HG03558 (cell line): ENCODE measurements around the gene CYP27B1.

ENCODE experiments used
- ATAC-seq: cut with Tn5 transposase; IDR thresholded peaks from one replicate; pipeline ENCODE4 v1.9.1; 2021; ENCODE audit warnings: moderate number of reproducible peaks; ENCODE audit not compliant: unreplicated experiment; ENCODE audit errors: extremely low read depth

The CYP27B1 gene

DNA sequence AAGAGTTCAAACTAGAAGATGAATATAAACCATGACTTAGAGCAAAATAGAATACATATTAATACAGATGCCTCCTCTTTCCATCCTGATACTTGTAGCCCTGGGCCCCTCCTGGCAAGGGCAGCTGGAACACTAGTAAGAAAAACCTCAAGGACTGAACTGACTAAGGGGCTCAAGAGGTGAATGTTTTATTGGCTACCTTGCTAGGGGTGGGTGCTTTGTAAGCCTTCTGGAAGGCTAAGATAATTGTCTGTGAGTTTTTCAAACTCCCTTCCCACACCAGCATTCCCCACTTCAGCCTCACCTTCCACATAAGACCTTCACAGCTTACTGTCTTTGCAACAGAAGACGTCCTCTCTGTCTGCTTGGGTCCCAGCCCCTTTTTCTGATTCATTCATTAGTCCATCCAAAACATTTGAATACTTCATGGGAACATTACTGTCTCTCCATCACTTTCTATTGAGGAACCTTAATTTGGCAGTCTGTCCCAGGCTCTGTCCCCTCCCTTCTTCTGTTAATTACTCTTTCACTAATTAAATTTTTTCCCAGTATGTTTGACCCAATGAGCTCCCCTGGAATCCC, 13.0 kb downstream of the CYP27B1 start:
- ATAC-seq = no peak

DNA sequence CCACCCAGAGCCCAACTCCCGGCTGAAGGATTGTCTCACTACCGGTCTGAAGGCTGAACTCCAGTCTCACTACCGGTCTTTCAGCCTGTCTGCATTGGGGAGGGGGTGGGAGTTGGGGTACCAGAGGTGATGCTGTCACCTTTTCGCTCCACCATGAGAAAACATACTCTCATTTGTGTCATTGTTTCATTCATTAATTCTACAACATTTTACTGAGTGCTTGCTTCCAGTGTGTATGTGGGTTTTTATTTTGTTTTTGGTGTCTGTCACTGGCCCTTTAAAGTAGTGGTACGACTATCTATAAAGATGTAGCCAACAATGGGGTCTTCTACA, 14.2 kb downstream of the CYP27B1 start:
- no peak for ATAC-seq

DNA sequence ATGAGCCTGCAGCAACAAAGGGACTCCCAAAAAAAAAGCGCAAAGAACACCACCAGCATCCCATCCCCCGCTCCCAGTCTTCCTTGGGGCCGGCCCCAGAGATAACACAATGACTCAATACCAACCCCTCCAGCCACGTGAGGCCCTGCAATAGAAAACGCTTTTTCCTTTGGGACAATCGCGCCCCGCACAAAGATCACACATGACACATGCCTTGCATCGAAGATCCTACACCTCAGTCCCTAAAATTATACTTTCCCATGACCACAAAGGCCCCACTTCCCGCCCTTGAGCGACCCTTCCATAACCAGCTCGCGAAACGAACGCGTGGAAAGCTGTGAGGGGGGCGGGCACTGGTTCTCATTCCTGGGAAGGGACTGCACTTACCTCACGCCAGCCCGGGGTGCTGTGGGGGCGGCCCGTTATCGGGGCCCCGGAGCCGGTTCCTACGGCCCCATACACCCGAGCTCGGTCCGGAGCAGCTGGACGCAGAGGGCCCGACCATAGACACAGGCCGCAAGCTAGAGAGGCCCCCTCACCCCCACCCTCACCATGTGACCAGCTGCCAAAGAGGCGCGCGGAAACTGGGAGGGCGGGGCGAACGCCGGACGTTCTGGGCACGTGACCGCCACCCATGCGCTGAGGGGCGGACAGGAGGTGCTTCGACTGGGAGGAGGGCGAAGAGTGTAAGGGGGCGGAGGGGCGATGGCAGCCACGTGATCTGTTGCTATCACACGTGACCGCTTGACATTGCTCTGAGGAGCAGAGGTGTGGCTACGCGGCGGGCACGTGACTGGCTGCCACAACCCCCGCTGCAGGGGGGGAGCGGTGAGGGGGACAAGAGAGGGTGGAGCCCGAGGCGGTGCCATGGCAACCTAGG, 14.8 kb downstream of the CYP27B1 start, which contains the start of gene CDK4:
CDK4 (minus strand) TSS at position 523 of the 880 bp plus-strand sequence. CDS start 593 bp downstream, outside the sequence.
- peak; percentile 48 for ATAC-seq

DNA sequence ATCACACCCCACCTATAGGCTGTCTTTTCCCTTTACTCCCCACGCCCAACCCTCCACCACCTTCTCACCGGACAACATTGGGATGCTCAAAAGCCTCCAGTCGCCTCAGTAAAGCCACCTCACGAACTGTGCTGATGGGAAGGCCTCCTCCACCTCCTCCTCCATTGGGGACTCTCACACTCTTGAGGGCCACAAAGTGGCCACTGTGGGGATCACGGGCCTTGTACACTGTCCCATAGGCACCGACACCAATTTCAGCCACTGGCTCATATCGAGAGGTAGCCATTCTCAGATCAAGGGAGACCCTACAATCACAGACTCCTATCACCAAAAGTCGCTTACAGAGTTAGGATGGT, 15.5 kb downstream of the CYP27B1 start:
- ATAC-seq = no peak

DNA sequence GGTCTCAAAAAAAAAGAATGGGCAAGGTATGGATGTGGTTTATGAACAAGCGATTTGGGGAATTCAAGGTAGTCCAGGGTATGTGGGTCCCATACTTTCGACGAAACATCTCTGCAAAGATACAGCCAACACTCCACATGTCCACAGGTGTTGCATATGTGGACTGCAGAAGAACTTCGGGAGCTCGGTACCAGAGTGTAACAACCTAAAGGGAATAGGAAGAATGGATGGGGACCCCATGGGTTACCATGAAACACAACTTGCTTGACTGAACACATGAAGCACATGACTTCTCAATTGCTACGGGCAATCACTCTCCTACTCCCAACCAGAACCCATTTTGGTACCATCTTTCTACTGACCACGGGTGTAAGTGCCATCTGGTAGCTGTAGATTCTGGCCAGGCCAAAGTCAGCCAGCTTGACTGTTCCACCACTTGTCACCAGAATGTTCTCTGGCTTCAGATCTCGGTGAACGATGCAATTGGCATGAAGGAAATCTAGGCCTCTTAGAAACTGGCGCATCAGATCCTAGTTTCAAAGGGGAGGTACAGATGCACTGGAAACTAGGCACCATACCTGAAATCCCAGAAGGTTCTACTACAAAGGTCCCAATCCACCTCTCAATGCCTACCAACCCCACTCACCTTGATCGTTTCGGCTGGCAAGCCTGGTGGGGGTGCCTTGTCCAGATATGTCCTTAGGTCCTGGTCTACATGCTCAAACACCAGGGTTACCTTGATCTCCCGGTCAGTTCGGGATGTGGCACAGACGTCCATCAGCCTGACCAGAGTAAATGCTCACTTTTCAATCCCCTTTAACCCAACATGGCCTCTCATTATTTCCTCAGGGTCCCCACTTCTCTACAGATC, 16.1 kb downstream of the CYP27B1 start:
- no peak for ATAC-seq

DNA sequence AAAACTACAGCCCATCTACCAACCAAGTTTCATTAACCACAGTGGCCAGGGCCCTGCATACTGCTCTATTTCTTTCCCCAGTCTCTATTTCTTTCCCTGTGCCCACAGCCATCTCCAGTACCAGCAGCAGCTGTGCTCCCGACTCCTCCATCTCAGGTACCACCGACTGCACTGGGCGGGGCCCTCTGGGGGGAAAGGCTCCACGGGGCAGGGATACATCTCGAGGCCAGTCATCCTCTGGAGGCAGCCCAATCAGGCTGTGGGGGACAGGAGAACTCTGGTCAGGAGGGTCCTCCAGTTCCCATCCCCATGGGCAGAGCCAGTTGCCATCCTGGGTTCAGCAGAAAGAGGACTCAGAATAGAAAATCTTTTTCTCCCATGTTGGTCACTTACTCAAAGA, 17.8 kb downstream of the CYP27B1 start:
- no peak for ATAC-seq

DNA sequence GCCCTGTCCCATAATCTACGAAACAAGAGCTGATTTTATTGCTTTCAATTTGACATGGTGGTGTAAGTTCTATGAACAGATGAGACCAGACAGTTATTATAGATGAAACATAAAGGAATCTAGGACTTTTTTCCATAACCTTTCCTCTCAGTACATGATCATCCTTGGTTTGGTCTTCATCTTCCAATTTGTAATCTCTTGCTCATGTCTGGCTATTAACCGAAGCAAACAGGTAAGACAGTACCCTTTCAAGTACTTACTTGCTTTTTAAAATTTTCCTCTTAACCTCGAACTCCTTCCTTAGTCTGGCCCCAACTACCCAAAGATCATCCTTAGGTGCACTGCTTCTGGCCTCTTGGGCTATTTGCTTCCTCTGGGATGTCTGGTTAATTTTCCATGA, 20.9 kb downstream of the CYP27B1 start:
- ATAC-seq = no peak

DNA sequence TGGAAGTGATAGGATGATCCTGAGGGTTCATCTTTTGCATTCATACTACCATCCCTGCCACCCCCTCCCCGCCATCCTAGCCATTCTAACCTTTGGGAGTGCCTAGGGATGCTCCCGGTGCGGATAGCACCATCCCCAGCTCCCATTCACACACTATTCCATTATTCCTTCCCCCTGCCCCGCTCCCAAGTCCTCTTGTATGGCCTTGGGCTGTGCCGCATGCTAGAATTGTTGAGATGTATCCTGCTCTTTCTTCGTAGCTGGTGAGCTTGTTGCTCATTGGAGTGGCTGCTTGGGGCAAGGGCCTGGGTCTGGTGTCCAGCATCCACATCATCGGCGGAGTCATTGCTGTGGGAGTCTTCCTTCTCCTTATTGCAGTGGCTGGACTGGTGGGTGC, 21.4 kb downstream of the CYP27B1 start:
- no peak for ATAC-seq

DNA sequence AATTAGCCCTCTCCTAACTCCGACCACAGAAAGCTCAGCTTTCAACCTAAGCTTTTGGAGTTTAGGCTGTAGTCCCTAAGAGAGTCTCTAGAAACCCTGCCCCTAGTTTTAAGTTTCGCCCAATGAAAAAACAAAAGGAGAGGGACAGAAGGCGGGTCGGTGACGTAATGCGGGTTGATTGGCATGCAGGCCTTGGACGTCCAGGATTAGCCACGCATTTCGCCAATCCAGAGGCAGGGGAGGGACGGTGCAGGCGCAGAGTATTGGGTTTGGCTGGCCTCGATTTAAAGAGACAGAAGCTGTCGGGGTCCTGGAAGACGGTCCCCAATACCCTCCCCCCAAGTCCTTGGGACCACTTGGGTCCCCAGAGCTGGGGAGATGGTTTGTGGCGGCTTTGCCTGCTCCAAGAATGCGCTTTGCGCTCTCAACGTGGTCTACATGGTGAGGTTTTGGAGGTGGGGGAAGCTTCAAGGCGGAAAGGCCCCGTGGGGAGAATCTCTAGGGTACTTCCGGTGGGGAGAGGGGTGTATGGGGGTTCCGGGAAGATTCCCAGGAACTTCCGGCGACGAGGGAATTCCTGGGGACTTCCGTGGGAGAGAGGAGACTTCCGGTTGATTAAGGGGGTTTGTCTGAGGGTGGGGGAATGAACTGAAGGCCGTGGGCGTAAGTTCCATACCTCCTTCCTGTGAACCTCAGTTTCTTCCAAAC, 21.9 kb downstream of the CYP27B1 start, which contains the start of gene TSPAN31:
TSPAN31 (plus strand) TSS at position 263 of the 708 bp plus-strand sequence; CDS start at position 379, 116 bp downstream.
- ATAC-seq = peak; percentile 83

DNA sequence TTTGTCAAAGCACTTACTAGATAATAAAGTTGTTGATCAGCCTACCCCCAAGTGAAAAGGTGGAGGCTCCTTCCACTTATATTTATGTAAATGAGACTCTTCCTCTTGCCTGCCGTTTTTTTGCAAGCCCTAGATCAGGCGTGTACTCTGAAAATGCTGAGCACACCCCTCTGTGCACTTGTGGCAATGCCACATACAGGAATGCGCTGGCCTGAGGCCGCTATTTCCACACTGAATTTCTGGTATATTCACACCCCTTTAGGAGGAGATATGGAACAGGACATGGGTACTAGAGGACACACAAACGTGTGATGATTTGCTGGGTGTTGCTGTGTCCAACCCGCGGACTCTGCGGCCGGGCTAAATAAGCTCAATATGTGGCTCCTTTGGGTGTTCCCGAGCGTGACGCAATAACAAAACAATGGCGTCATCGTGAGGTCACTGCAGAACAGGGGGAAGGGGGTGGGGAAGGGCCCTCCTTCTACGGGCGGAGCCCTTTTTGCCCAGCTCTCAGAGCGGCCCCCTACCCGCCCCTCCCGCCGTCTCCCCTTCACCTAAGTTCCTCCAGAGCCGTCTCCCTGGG, 22.6 kb downstream of the CYP27B1 start:
- peak; percentile 6 for ATAC-seq

DNA sequence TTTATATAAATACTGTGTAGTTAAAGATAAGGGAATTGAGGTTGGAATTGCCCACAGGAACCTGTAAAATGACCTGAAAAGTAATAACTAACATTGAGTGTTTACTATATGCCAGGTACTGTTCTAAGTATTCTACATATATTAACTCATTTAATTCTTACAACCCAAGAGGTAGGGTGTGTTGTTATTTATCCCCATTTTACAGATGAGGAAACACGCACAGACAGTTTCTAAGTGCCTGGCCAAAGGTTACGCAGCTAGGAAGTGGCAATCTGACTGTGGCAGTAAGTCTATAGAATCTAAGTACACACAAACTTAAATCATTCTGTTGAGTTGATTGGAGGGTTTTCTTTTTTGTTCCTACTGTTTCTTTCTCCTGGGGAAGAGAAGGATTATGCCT, 23.1 kb downstream of the CYP27B1 start:
- ATAC-seq = no peak

DNA sequence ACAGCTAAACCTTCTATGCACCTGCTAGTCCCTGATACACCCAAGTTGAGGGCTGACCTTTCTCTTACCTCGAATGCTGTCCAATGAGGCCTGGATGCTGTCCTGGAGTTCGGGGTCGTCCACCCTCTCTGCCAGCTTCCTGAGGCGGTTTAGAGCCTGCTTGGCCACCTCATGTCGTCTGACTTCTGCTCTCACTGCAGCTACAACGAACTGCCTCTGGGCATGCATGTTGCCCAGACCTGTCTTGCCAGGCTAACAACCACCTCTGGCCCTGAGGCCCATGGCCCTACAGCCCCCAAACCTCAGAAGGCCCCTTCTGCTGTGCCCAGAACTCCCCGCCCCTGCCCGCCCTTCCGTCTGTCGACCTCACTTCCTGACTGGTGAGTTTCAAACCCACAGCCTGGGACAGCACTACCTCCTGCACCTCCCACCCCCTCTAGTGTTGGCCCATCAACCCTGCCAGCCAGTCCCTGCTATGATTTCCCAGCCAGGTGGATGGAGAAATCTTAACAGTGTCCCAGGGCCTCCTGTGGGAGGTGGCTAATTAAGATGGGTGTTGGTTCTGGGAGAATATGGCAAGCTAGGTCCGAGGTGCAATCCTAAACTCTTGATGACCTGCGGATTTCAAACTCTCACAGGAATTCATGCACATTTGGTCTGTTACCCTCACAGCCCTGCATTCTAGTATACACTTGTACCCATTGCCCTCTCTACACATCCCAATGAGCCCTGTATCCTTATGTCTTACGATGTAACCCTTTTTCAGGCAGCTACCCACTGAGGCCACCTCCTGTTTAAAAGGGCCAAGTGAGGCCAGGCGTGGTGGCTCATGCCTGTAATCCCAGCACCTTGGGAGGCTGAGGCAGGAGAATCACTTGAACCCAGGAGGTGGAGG, 24.8 kb downstream of the CYP27B1 start:
- ATAC-seq = peak; percentile 32

DNA sequence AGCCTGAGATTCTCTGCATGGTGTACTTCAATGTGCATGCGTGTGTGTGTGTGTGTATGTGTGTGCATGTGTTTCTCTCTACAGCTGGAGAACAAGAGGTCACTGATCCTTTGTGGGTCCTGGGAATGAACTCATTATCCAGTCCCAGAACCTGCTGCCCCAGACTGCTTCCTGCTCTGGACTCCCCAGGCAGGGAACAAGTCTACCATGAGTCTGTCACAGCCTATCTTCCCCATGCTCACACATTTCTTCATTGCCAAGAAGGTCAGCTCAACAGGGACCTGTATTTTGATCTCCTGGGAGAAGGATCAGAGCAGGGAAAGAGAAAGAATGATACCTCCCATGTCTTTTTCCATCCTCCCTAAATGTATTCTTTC, 25.5 kb downstream of the CYP27B1 start:
- ATAC-seq = no peak

DNA sequence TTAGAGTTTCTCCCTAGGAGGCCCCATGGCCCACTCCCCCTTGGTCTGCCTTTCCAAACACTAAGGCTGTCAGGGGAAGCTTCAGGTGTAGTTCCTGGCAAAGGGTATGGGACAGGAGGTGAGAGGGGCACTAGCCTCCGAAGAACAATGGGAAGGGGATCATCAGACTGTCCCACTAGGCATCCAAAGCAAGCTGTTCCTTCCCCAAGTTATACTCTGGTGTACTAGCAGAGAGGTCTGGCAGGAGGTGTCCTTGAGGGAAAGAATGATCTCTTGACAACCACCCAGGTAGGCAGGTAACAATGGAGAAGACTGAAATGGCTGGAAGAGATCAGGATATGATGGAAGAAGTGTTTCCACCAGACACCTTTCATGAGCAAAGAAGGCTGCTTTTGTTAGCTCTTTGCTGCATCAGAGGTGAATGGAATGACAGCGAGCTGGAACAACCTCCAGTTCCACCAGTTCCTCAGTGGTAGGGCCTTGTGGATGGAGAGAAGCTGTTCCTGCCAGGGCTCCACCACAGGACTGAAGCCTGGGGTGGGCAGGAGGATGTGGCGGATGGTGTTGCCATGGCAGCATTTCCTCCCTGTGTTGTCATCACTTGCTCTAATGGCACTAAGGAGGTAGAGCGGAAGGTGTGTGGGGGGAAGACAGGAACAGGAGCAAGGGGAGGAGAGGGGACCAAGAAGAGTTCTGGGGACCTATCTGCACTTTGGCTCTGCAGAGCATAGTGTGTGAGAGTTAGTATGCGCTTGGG, 26.0 kb downstream of the CYP27B1 start:
- ATAC-seq = peak; percentile 30

DNA sequence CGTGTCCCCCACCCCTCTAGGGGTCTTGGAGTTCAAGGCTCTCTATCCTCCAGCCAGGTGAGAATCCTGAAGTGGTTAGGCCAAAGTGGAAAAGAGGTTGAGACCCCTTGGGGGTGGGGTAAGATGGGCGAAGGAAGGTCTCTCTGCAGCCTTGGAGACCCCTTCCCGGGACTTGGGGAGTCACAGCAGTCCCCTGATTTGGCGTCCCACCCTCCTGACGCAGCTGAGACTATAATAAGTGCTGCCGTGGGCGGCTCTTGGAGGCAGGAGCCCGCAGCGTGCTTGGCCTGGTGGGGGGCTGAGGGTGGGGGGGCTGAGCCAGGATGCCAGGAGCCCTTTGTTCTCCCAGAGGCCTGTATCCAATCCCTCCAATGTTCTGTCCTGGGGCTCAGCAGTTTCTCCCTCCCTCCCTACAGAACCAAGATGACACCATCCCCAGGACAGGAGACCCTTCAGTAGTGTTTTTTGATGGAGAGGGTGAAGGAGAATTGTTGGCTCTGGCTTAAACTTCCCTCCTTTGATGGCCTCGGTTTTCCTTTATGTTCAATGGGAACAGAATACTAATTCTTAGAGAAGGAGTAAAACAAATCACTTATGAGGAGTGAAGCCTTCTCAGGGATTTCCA, 26.9 kb downstream of the CYP27B1 start:
- no peak for ATAC-seq

DNA sequence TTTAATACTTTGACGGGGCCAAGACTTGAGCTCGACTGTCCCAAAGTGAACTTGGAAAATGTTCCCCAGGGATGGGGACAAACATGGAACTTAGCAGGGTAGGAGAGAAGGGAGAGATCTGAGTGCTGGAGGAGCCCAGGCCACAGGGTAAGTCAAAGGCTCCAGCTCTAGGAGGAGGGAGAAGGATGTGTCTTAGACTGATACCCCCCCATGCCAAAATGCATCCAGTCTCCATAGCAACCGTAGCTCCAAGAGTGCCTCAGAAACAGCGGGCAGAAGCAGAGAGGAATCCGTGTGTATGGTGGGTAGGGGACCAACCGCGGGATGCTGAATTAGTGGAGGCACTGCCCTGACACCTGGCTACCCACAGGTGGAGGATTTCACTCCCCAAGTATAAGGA, 27.5 kb downstream of the CYP27B1 start:
- no peak for ATAC-seq

DNA sequence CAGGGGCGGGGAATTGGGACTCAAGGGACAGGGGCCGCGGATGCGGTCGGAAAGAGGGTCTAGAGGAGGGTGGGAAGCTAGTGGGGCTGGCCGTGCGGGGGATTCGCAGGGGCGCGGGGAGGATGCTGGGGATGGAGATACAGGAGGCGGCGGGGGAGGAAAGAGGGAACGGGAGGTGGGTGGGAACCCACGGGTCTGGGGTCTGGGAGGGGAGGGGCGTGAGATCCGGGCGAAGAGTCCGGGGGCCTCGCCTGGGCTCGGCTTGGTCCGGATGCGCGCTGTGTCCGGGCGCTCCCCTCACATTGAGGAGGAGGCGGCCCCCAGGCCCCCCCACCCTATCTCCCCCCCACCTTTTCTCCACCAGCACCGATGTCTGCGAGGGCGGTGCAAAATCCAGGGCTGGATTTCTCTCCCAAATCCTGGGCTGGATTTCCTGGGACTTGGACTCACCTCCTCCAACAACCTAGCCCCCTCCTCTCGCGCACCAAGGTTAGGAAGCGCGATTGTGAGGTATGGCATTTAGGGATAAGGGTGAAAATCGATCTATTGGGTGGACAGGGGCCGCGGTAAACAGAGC, 28.1 kb downstream of the CYP27B1 start, which contains the start of gene AGAP2:
AGAP2 (minus strand) TSS at position 82 of the 577 bp plus-strand sequence. CDS start 496 bp downstream, outside the sequence.
- no peak for ATAC-seq
